Stomach (tissue), 9 donors: Measurements from ENCODE around the gene MAST4. TPM values are rescaled to one million over a fixed set of nuclear protein-coding genes. Genes with fewer than 3 reads are reported as not detected.
A peak's percentile ranks its signal among the peaks of the same experiment; 100 is the strongest.

Experiments used
- DNase-seq, 2 donors: peaks; one replicate each; pipeline versions ENCODE4 v3.0.0 to v3.0.0-alpha.2; 2013 to 2019
- H3K27ac ChIP-seq, 5 donors: fragments of 200-600 bp in 4 of 5; sonication (generic) in 4 of 5; one replicate each; pipeline ENCODE4 v1.5.1; 2013 to 2019; ENCODE audit warnings: mild to moderate bottlenecking in 1 of 5, moderate library complexity in 1 of 5
- H3K27me3 ChIP-seq, 3 donors: fragments of 200-600 bp; sonication (generic); one replicate each; pipeline ENCODE4 v1.5.1; 2017 to 2019; ENCODE audit warnings: mixed run types in 1 of 3
- H3K36me3 ChIP-seq, 4 donors: fragments of 200-600 bp; sonication (generic); 1 replicate in 3 of 4; 2 replicates in 1 of 4; pipeline ENCODE4 v1.5.1; 2016 to 2019
- H3K4me1 ChIP-seq, 4 donors: fragments of 200-600 bp; sonication (generic); one replicate each; pipeline ENCODE4 v1.5.1; 2016 to 2019
- H3K4me3 ChIP-seq, 4 donors: fragments of 200-600 bp; sonication (generic) in 3 of 4; one replicate each; pipeline ENCODE4 v1.5.1; 2016 to 2019; ENCODE audit warnings: mild to moderate bottlenecking in 1 of 4
- H3K9me3 ChIP-seq, 4 donors: fragments of 200-600 bp; sonication (generic); one replicate each; pipeline ENCODE4 v1.5.1; 2016 to 2019
- CTCF ChIP-seq, 7 experiments: fragments of 450-650 bp in 4 of 7; fragments of 200-600 bp in 3 of 7; sonication (generic) in 3 of 7; IDR thresholded peaks; one replicate each; pipeline ENCODE4 v1.5.1; 2016 to 2019; ENCODE audit warnings: antibody characterized with exemption in 7 of 7, control low read depth in 2 of 7, mild to moderate bottlenecking in 1 of 7
- EP300 ChIP-seq: sonication (generic); formaldehyde crosslinking; IDR thresholded peaks from one replicate; pipeline ENCODE4 v1.6.1; 2017; ENCODE audit warnings: antibody characterized with exemption
- POLR2A ChIP-seq, 4 donors: fragments of 450-650 bp; IDR thresholded peaks; one replicate each; pipeline ENCODE4 v1.6.1; 2016; ENCODE audit warnings: antibody characterized with exemption in 4 of 4, control low read depth in 2 of 4, mild to moderate bottlenecking in 1 of 4, moderate library complexity in 1 of 4
- POLR2AphosphoS5 ChIP-seq, 3 donors: sonication (generic); formaldehyde crosslinking; IDR thresholded peaks; one replicate each; pipeline ENCODE4 v1.6.1; 2016; ENCODE audit warnings: antibody characterized with exemption in 3 of 3
- WGBS, 5 donors: extraction: QIAGEN DNeasy Blood & Tissue Kit in 3 of 5; methylation state at CpG; one replicate each; pipeline versions ENCODE4 v1.1.5 to v1.1.7; 2013 to 2018; 5-methylcytosine and 5-hydroxymethylcytosine counted together
- intact Hi-C: fragments of 100-400 bp; cut with DNase I; formaldehyde crosslinking; loops from one replicate; pipeline ENCODE4 v1.15.1; 2023; ENCODE audit warnings: low total_unique reads
- polyA plus RNA-seq, 3 donors: library from polyadenylated mRNA; stranded (reverse); fragments of 200-250 nt; gene quantifications; one replicate each; pipeline ENCODE4 v1.2.3, GENCODE V29; 2013
- total RNA-seq, 5 donors: library from RNA; depleted of rRNA; stranded (reverse); fragments of >200 nt; gene quantifications; one replicate each; pipeline versions ENCODE4 v1.1.0 to v1.2.3, GENCODE V29; 2014 to 2016
- donor health status: healthy with polysubstance abuse.
- donor health status: Bipolar disorder and iron deficiency.
- donor health status: healthy.

The MAST4 gene
- total and polyA plus RNA-seq, 8 donors = 1.5 to 52.5 (median 32.1) TPM

- TF ChIP-seq POLR2AphosphoS5 (IDR thresholded peaks at IDR 0.05) (no peak), CTCF (IDR thresholded peaks at IDR 0.05) (no peak), EP300 (no peak), POLR2A (IDR thresholded peaks at IDR 0.05) (no peak)
- intact Hi-C loops = no loop called here
- Histone ChIP-seq H3K27ac (no peak overlapping the region), H3K4me3 (no peak overlapping the region), H3K4me1 (peaks cover 0 to 52% (median 19%) of the 10 kb centered on the region in 4 donors), H3K27me3 (no peaks in the 10 kb centered on the region), H3K36me3 (peaks cover 0 to 11% (median 0%) of the 10 kb centered on the region in 4 donors), H3K9me3 (no peaks in the 10 kb centered on the region)
- peak in 1 of 2 donors; percentile 45 for DNase-seq
- WGBS, 5 donors = 22 to 45% (median 33%) methylated on average over 1 of the region's 1 CpG
Observed at GRCh38 chr5:67051164-67051563, 455.0 kb downstream of the MAST4 start.

GRCh38 chr5:67052034-67052433 is 455.8 kb downstream of the MAST4 start:
- Histone ChIP-seq H3K27me3 (no peaks in the 10 kb centered on the region), H3K4me1 (peaks cover 0 to 43% (median 14%) of the 10 kb centered on the region in 4 donors), H3K36me3 (peaks cover 0 to 17% (median 2%) of the 10 kb centered on the region in 4 donors), H3K4me3 (no peak overlapping the region), H3K27ac (no peak overlapping the region), H3K9me3 (no peaks in the 10 kb centered on the region)
- WGBS, 5 donors = 70 to 88% (median 83%) methylated on average over 1 of the region's 1 CpG
- intact Hi-C loops = no loop called here
- DNase-seq = no peak
- TF ChIP-seq CTCF (IDR thresholded peaks at IDR 0.05) (no peak), POLR2A (IDR thresholded peaks at IDR 0.05) (no peak), EP300 (no peak)

GRCh38 chr5:67053229-67053628 is 457.0 kb downstream of the MAST4 start:
- Histone ChIP-seq H3K27me3 (no peaks in the 10 kb centered on the region), H3K36me3 (peaks cover 0 to 19% (median 2%) of the 10 kb centered on the region in 4 donors), H3K4me1 (peaks cover 0 to 34% (median 8%) of the 10 kb centered on the region in 4 donors), H3K27ac (no peak overlapping the region), H3K4me3 (no peak overlapping the region), H3K9me3 (no peaks in the 10 kb centered on the region)
- 74 to 92% (median 76%) methylated on average over 1 of the region's 1 CpG for WGBS, 5 donors
- no peak for DNase-seq
- intact Hi-C loops = no loop called here
- TF ChIP-seq POLR2AphosphoS5 (IDR thresholded peaks at IDR 0.05) (no peak), EP300 (no peak), CTCF (IDR thresholded peaks at IDR 0.05) (no peak), POLR2A (IDR thresholded peaks at IDR 0.05) (no peak)

- Histone ChIP-seq H3K27me3 (no peaks in the 10 kb centered on the region), H3K4me1 (peaks cover 4 to 41% (median 24%) of the 10 kb centered on the region in 4 donors), H3K36me3 (peaks cover 0 to 19% (median 2%) of the 10 kb centered on the region in 4 donors), H3K27ac (no peak overlapping the region), H3K9me3 (no peaks in the 10 kb centered on the region), H3K4me3 (no peak overlapping the region)
- intact Hi-C loops = no loop called here
- 41 to 73% (median 45%) methylated on average over 4 of the region's 4 CpGs for WGBS, 5 donors
- TF ChIP-seq POLR2A (IDR thresholded peaks at IDR 0.05) (no peak), CTCF (IDR thresholded peaks at IDR 0.05) (no peak), POLR2AphosphoS5 (IDR thresholded peaks at IDR 0.05) (no peak), EP300 (no peak)
- DNase-seq = no peak
Observed at GRCh38 chr5:67058998-67059743, 463.0 kb downstream of the MAST4 start.
